Vagina (tissue), 2 donors: ENCODE measurements around the gene NAP1L1. TPM values are rescaled to one million over a fixed set of nuclear protein-coding genes. Genes with fewer than 3 reads are reported as not detected.

ENCODE experiments used
- DNase-seq, 2 donors: peaks; one replicate each; pipeline ENCODE4 v3.0.0-alpha.2; 2017; ENCODE audit errors: extremely low spot score in 2 of 2
- H3K27ac ChIP-seq: fragments of 200-600 bp; sonication (generic); one replicate; pipeline ENCODE4 v1.5.1; 2019
- H3K27me3 ChIP-seq: fragments of 200-600 bp; sonication (generic); one replicate; pipeline ENCODE4 v1.5.1; 2019
- H3K36me3 ChIP-seq, 2 donors: fragments of 200-600 bp; sonication (generic); one replicate each; pipeline ENCODE4 v1.5.1; 2017 to 2019
- H3K4me1 ChIP-seq: fragments of 200-600 bp; sonication (generic); one replicate; pipeline ENCODE4 v1.5.1; 2019
- H3K4me3 ChIP-seq, 2 donors: fragments of 200-600 bp; sonication (generic); 1 replicate in 1 of 2; 2 replicates in 1 of 2; pipeline ENCODE4 v1.5.1; 2016 to 2019
- H3K9me3 ChIP-seq: fragments of 200-600 bp; sonication (generic); one replicate; pipeline ENCODE4 v1.5.1; 2019
- POLR2A ChIP-seq, 2 donors: fragments of 450-650 bp; IDR thresholded peaks; one replicate each; pipeline ENCODE4 v1.6.1; 2017; ENCODE audit warnings: antibody characterized with exemption in 2 of 2, mild to moderate bottlenecking in 2 of 2, moderate library complexity in 2 of 2
- POLR2AphosphoS5 ChIP-seq, 2 donors: sonication (generic); formaldehyde crosslinking; IDR thresholded peaks; one replicate each; pipeline ENCODE4 v1.9.0; 2017; ENCODE audit warnings: antibody characterized with exemption in 2 of 2, mild to moderate bottlenecking in 2 of 2, low read depth in 1 of 2; ENCODE audit not compliant: insufficient read depth in 1 of 2
- intact Hi-C: fragments of 100-400 bp; cut with DNase I; formaldehyde crosslinking; loops from one replicate; pipeline ENCODE4 v1.15.1; 2023
- total RNA-seq: library from RNA; depleted of rRNA; stranded (reverse); fragments of >200 nt; gene quantifications from one replicate; pipeline ENCODE4 v1.2.3, GENCODE V29; 2016
- TF ChIP-seq, protein P1 (sequence below), 3 experiments: fragments of 450-650 bp in 2 of 3; fragments of 200-600 bp in 1 of 3; sonication (generic) in 1 of 3; IDR thresholded peaks; one replicate each; pipeline ENCODE4 v1.5.1; 2017 to 2019; ENCODE audit warnings: antibody characterized with exemption in 3 of 3, mild to moderate bottlenecking in 2 of 3, moderate library complexity in 2 of 3

NAP1L1 gene
- total RNA-seq, 1 donor from 2014 or later, result 318 TPM

DNA sequence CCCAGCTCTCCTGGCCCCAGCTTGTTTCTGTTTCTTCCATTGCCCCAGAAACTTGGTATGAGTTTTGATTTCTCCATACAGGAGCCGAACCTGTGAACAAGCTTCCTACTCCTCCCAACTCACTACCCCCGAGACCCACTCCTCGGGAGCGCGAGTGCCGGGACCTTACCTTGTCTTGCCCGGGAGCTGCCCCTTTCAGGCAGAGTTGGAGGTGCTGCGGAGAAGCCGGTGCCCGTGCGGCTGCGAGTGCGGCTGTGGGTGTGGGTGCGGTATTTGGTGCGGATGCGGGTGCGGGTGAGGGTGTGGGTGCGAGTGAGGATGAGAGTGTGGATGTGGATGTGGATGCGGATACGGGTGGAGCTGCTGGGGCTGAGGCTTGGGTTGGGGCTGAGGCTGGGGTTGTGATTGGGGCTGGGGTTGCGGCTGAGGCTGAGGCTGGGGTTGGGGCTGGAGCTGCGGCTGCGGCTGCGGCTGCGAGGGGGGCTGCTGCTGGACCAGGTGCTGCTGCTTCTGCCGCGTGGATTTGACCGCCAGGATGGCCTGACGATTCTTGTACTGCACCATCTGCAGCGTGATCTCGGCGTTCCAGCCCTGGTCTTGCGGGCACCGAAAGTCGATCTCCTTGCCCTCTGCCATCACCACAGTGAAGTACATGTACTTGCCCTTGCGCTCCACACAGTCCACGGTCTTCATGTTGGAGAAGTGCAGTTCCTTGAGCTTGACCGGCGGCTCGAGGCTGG is 54.0 kb downstream of the NAP1L1 start:
- intact Hi-C loops, result no loop called here
- Histone ChIP-seq H3K9me3 (no peaks in the 10 kb centered on the region), H3K27ac (peak overlapping the region; percentile 93), H3K4me3 (peak overlapping the region; percentile 60 to 66), H3K4me1 (peaks cover 46% of the 10 kb centered on the region), H3K27me3 (no peaks in the 10 kb centered on the region), H3K36me3 (no peaks in the 10 kb centered on the region)
- TF ChIP-seq POLR2AphosphoS5 (IDR thresholded peaks at IDR 0.05; ENCODE audit: insufficient read depth in 1 of 2, low read depth in 1 of 2) (no peak), POLR2A (IDR thresholded peaks at IDR 0.05) (no peak)
- TF ChIP-seq, protein P1, sequence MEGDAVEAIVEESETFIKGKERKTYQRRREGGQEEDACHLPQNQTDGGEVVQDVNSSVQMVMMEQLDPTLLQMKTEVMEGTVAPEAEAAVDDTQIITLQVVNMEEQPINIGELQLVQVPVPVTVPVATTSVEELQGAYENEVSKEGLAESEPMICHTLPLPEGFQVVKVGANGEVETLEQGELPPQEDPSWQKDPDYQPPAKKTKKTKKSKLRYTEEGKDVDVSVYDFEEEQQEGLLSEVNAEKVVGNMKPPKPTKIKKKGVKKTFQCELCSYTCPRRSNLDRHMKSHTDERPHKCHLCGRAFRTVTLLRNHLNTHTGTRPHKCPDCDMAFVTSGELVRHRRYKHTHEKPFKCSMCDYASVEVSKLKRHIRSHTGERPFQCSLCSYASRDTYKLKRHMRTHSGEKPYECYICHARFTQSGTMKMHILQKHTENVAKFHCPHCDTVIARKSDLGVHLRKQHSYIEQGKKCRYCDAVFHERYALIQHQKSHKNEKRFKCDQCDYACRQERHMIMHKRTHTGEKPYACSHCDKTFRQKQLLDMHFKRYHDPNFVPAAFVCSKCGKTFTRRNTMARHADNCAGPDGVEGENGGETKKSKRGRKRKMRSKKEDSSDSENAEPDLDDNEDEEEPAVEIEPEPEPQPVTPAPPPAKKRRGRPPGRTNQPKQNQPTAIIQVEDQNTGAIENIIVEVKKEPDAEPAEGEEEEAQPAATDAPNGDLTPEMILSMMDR (IDR thresholded peaks at IDR 0.05), result no peak
- DNase-seq, result peak in 1 of 2 donors; percentile 87

- H3K9me3 ChIP-seq, result no peaks in the 10 kb centered on the region
- intact Hi-C loops, result no loop called here
Measured at GRCh38 chr12:76029982-76030340, 54.5 kb downstream of the NAP1L1 start.

GRCh38 chr12:76028571-76029277 is 55.8 kb downstream of the NAP1L1 start:
- Histone ChIP-seq H3K4me1 (peaks cover 46% of the 10 kb centered on the region), H3K27me3 (no peaks in the 10 kb centered on the region), H3K27ac (peak overlapping the region; percentile 93), H3K36me3 (no peaks in the 10 kb centered on the region), H3K4me3 (peak overlapping the region; percentile 60 to 66), H3K9me3 (no peaks in the 10 kb centered on the region)
- no peak for DNase-seq
- intact Hi-C loops, result no loop called here
- TF ChIP-seq, protein P1 (IDR thresholded peaks at IDR 0.05), result no peak
- TF ChIP-seq POLR2AphosphoS5 (IDR thresholded peaks at IDR 0.05; ENCODE audit: insufficient read depth in 1 of 2, low read depth in 1 of 2) (no peak), POLR2A (IDR thresholded peaks at IDR 0.05) (no peak)

More at GRCh38 chr12:76029982-76030340, 54.5 kb downstream of the NAP1L1 start:
- Histone ChIP-seq H3K4me3 (peak overlapping the region; percentile 60 to 66), H3K27me3 (no peaks in the 10 kb centered on the region), H3K4me1 (peaks cover 46% of the 10 kb centered on the region), H3K36me3 (no peaks in the 10 kb centered on the region), H3K27ac (peak overlapping the region; percentile 93)
- no peak for DNase-seq
- peak in 1 of 2 donors; percentile 56 for TF ChIP-seq POLR2AphosphoS5 (IDR thresholded peaks at IDR 0.05; ENCODE audit: insufficient read depth in 1 of 2, low read depth in 1 of 2)
- TF ChIP-seq, protein P1 (IDR thresholded peaks at IDR 0.05), result no peak

GRCh38 chr12:76026643-76027063 is 57.8 kb downstream of the NAP1L1 start:
- TF ChIP-seq POLR2AphosphoS5 (IDR thresholded peaks at IDR 0.05; ENCODE audit: insufficient read depth in 1 of 2, low read depth in 1 of 2) (peak in 1 of 2 donors; percentile 26), POLR2A (IDR thresholded peaks at IDR 0.05) (no peak)
- no peaks in the 10 kb centered on the region for H3K36me3 ChIP-seq
- peak overlapping the region; percentile 5 for H3K27ac ChIP-seq
- H3K27me3 ChIP-seq, result no peaks in the 10 kb centered on the region
- no peak overlapping the region for H3K4me3 ChIP-seq
- intact Hi-C loops, result no loop called here
- H3K4me1 ChIP-seq, result peaks cover 38% of the 10 kb centered on the region
- H3K9me3 ChIP-seq, result no peaks in the 10 kb centered on the region
- DNase-seq, result no peak

DNA sequence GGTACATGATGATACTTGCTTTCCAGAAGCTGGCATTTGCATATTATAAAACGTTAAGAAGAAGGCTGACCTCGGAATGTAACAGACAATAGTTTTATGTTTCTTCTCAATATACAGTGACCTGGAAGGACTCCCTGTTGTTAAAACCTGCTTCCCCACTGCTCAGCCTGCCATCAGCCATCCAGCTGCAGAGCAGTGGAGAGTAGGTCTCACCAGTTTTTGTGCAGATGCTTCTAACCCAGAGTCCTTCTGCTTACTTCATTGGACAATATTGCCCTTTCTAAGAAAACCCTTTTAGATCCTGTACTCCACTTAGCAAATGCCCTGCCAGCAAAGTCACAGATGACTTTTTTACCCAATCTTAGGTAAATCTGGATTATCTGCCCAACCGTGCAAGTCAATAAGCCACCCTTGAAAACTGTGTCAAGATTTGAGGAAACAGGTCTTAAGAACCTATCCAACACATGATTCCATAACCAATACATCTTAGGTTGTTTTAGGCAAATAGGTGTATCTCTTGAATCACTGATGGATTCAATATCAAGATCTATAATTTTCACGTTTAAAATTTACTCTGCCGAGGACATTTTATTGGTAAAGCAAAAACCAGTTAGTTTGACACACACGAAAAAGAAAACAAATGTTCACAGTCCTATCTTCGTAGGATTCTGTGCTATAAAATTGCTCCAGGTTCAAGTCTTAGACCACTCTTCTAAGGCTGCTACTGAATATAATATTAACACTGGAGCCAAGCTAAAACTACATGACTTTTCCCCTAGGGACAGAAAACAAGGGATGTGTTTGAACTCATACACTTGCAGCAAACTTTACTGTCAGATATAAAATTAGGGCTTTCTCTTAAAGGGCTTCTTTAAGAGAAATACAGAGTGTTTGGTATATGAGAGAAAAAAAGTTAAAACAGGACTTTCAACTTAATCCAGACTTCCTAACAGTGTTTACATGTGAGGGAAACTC is 58.6 kb downstream of the NAP1L1 start:
- peak overlapping the region; percentile 5 for H3K27ac ChIP-seq
- intact Hi-C loops, result no loop called here
- no peaks in the 10 kb centered on the region for H3K27me3 ChIP-seq

More for the DNA sequence above, 58.6 kb downstream of the NAP1L1 start:
- H3K4me1 ChIP-seq, result peaks cover 40% of the 10 kb centered on the region
- H3K36me3 ChIP-seq, result no peaks in the 10 kb centered on the region
- no peaks in the 10 kb centered on the region for H3K9me3 ChIP-seq
- H3K4me3 ChIP-seq, result no peak overlapping the region
- no peak for DNase-seq
- no peak for TF ChIP-seq POLR2A (IDR thresholded peaks at IDR 0.05)
- TF ChIP-seq, protein P1 (IDR thresholded peaks at IDR 0.05), result no peak
- no peak for TF ChIP-seq POLR2AphosphoS5 (IDR thresholded peaks at IDR 0.05; ENCODE audit: insufficient read depth in 1 of 2, low read depth in 1 of 2)
